ENCODE measurements around the gene RAB7A.
"Not testable (repeated sequence)": the region's sequence is repeated elsewhere in the genome, so short reads cannot be mapped to it uniquely, and the experiment has no call there.

The RAB7A gene

GRCh38 chr3:128701342-128702212, 24.4 kb upstream of the RAB7A start:
- H3K4me1 Mint-ChIP-seq, result peaks cover 10% of the 10 kb centered on the region
- no peaks in the 10 kb centered on the region for H3K9me3 Mint-ChIP-seq
- CTCF ChIA-PET, result interaction anchor here (0.9 to 1.2 kb wide), 2 partner anchors 21 to 29 kb away, joined by 3 to 5 read pairs; no protein-coding TSS in a partner anchor

GRCh38 chr3:128702391-128702790, 23.6 kb upstream of the RAB7A start:
- H3K4me1 Mint-ChIP-seq, result peaks cover 10% of the 10 kb centered on the region
- H3K36me3 Mint-ChIP-seq, result no peaks in the 10 kb centered on the region
- H3K9me3 Mint-ChIP-seq, result no peaks in the 10 kb centered on the region
- H3K27ac Mint-ChIP-seq, result no peak overlapping the region
- peaks cover 51% of the 10 kb centered on the region for H3K27me3 Mint-ChIP-seq
- DNase-seq, result no peak
- no peak overlapping the region for H3K4me3 Mint-ChIP-seq
- CTCF ChIA-PET, result no interaction called here

More at GRCh38 chr3:128701342-128702212, 24.4 kb upstream of the RAB7A start:
- no peak overlapping the region for H3K27ac Mint-ChIP-seq
- no peaks in the 10 kb centered on the region for H3K36me3 Mint-ChIP-seq
- peaks cover 52% of the 10 kb centered on the region for H3K27me3 Mint-ChIP-seq
- H3K4me3 Mint-ChIP-seq, result no peak overlapping the region
- DNase-seq, result no peak

GRCh38 chr3:128703561-128703960, 22.4 kb upstream of the RAB7A start:
- peaks cover 42% of the 10 kb centered on the region for H3K27me3 Mint-ChIP-seq
- no peaks in the 10 kb centered on the region for H3K36me3 Mint-ChIP-seq
- H3K4me1 Mint-ChIP-seq, result peaks cover 3% of the 10 kb centered on the region
- H3K27ac Mint-ChIP-seq, result no peak overlapping the region
- CTCF ChIA-PET, result interaction anchor here (0.6 kb wide), 1 partner anchor 14 kb away, joined by 3 read pairs; no protein-coding TSS in a partner anchor
- no peaks in the 10 kb centered on the region for H3K9me3 Mint-ChIP-seq
- H3K4me3 Mint-ChIP-seq, result no peak overlapping the region
- no peak for DNase-seq

- no peak for DNase-seq
- Mint-ChIP-seq H3K4me3 (no peak overlapping the region), H3K36me3 (no peaks in the 10 kb centered on the region), H3K27me3 (peaks cover 28% of the 10 kb centered on the region), H3K4me1 (no peaks in the 10 kb centered on the region), H3K9me3 (peaks cover 1% of the 10 kb centered on the region), H3K27ac (no peak overlapping the region)
- CTCF ChIA-PET, result interaction anchor here (0.9 to 2.2 kb wide), 2 partner anchors 20 to 23 kb away, joined by 3 to 8 read pairs; no protein-coding TSS in a partner anchor
Measured at GRCh38 chr3:128706086-128706615, 19.8 kb upstream of the RAB7A start.

- H3K36me3 Mint-ChIP-seq, result no peaks in the 10 kb centered on the region
- no peak overlapping the region for H3K4me3 Mint-ChIP-seq
- CTCF ChIA-PET, result interaction anchor here (2.2 kb wide), 1 partner anchor 27 kb away, joined by 8 read pairs; no protein-coding TSS in a partner anchor
- H3K27me3 Mint-ChIP-seq, result peaks cover 20% of the 10 kb centered on the region
- H3K9me3 Mint-ChIP-seq, result peaks cover 3% of the 10 kb centered on the region
- H3K27ac Mint-ChIP-seq, result no peak overlapping the region
- DNase-seq, result no peak
- H3K4me1 Mint-ChIP-seq, result no peaks in the 10 kb centered on the region
Measured at GRCh38 chr3:128707928-128708494, 18.0 kb upstream of the RAB7A start.

GRCh38 chr3:128709038-128709437, 16.9 kb upstream of the RAB7A start:
- DNase-seq, result no peak
- Mint-ChIP-seq H3K36me3 (peaks cover 2% of the 10 kb centered on the region), H3K4me3 (no peak overlapping the region), H3K9me3 (peaks cover 6% of the 10 kb centered on the region), H3K27me3 (peaks cover 13% of the 10 kb centered on the region), H3K27ac (no peak overlapping the region), H3K4me1 (peaks cover 5% of the 10 kb centered on the region)
- CTCF ChIA-PET, result interaction anchor here (2.2 kb wide), 1 partner anchor 28 kb away, joined by 8 read pairs; no protein-coding TSS in a partner anchor

GRCh38 chr3:128709506-128710210, 16.3 kb upstream of the RAB7A start:
- DNase-seq, result no peak
- no peak overlapping the region for H3K4me3 Mint-ChIP-seq
- H3K27me3 Mint-ChIP-seq, result peaks cover 13% of the 10 kb centered on the region
- peaks cover 6% of the 10 kb centered on the region for H3K9me3 Mint-ChIP-seq
- CTCF ChIA-PET, result interaction anchor here (2.2 kb wide), 1 partner anchor 29 kb away, joined by 8 read pairs; no protein-coding TSS in a partner anchor
- peaks cover 5% of the 10 kb centered on the region for H3K36me3 Mint-ChIP-seq
- peaks cover 10% of the 10 kb centered on the region for H3K4me1 Mint-ChIP-seq
- H3K27ac Mint-ChIP-seq, result no peak overlapping the region

- CTCF ChIA-PET, result interaction anchor here (1.1 kb wide), 1 partner anchor 21 kb away, joined by 5 read pairs; no protein-coding TSS in a partner anchor
- H3K4me3 Mint-ChIP-seq, result no peak overlapping the region
- H3K27me3 Mint-ChIP-seq, result peaks cover 11% of the 10 kb centered on the region
- DNase-seq, result no peak
- H3K9me3 Mint-ChIP-seq, result peaks cover 9% of the 10 kb centered on the region
- H3K36me3 Mint-ChIP-seq, result peaks cover 5% of the 10 kb centered on the region
- H3K27ac Mint-ChIP-seq, result no peak overlapping the region
- H3K4me1 Mint-ChIP-seq, result peaks cover 19% of the 10 kb centered on the region
Measured at GRCh38 chr3:128710816-128711433, 15.1 kb upstream of the RAB7A start.

- DNase-seq, result no peak
- Mint-ChIP-seq H3K4me3 (no peak overlapping the region), H3K27ac (no peak overlapping the region), H3K36me3 (peaks cover 5% of the 10 kb centered on the region), H3K4me1 (peaks cover 26% of the 10 kb centered on the region), H3K9me3 (peaks cover 9% of the 10 kb centered on the region), H3K27me3 (peaks cover 8% of the 10 kb centered on the region)
- CTCF ChIA-PET, result interaction anchor here (0.8 kb wide), 1 partner anchor 31 kb away, joined by 3 read pairs; no protein-coding TSS in a partner anchor
Measured at GRCh38 chr3:128712848-128713247, 13.1 kb upstream of the RAB7A start.

- Mint-ChIP-seq H3K36me3 (peaks cover 5% of the 10 kb centered on the region), H3K9me3 (peaks cover 9% of the 10 kb centered on the region), H3K4me1 (peaks cover 37% of the 10 kb centered on the region), H3K27ac (peak overlapping the region; percentile 94), H3K27me3 (peaks cover 5% of the 10 kb centered on the region), H3K4me3 (peak overlapping the region; percentile 50)
- peak; percentile 58 for DNase-seq
- CTCF ChIA-PET, result interaction anchor here (0.9 to 1.7 kb wide), 4 partner anchors 19 to 80 kb away, joined by 3 to 8 read pairs (median 5); no protein-coding TSS in a partner anchor
Measured at GRCh38 chr3:128714887-128715491, 11.0 kb upstream of the RAB7A start.

GRCh38 chr3:128718892-128719291, 7.1 kb upstream of the RAB7A start:
- not testable (repeated sequence) for H3K36me3 Mint-ChIP-seq, H3K27ac Mint-ChIP-seq, H3K4me3 Mint-ChIP-seq, H3K9me3 Mint-ChIP-seq, DNase-seq
- Mint-ChIP-seq H3K27me3 (peaks cover 22% of the 10 kb centered on the region), H3K4me1 (peaks cover 32% of the 10 kb centered on the region)
- CTCF ChIA-PET, result interaction anchor here (2.0 kb wide), 1 partner anchor 38 kb away, joined by 9 read pairs; no protein-coding TSS in a partner anchor

GRCh38 chr3:128720891-128721290, 5.1 kb upstream of the RAB7A start:
- Mint-ChIP-seq H3K4me1 (peaks cover 34% of the 10 kb centered on the region), H3K4me3 (no peak overlapping the region), H3K27me3 (peaks cover 23% of the 10 kb centered on the region), H3K27ac (no peak overlapping the region), H3K36me3 (peaks cover 5% of the 10 kb centered on the region), H3K9me3 (peaks cover 5% of the 10 kb centered on the region)
- no peak for DNase-seq
- CTCF ChIA-PET, result no interaction called here

GRCh38 chr3:128723477-128723876, 2.5 kb upstream of the RAB7A start:
- Mint-ChIP-seq H3K4me1 (peaks cover 37% of the 10 kb centered on the region), H3K4me3 (no peak overlapping the region), H3K36me3 (peaks cover 17% of the 10 kb centered on the region), H3K27ac (no peak overlapping the region), H3K9me3 (peaks cover 5% of the 10 kb centered on the region), H3K27me3 (peaks cover 26% of the 10 kb centered on the region)
- CTCF ChIA-PET, result no interaction called here
- no peak for DNase-seq
